Hepatocyte (in vitro differentiated cells): ENCODE results near the gene ARMC3. TPM values are rescaled to one million over a fixed set of nuclear protein-coding genes. Genes with fewer than 3 reads are reported as not detected.

Experiments
- DNase-seq: peaks from one replicate; pipeline ENCODE4 v3.0.0-alpha.2; 2016; ENCODE audit warnings: low spot score
- H2AFZ ChIP-seq: fragments of 200-600 bp; sonication (generic); 2 replicates; pipeline ENCODE4 v1.6.0; 2016; ENCODE audit warnings: antibody characterized with exemption, mild to moderate bottlenecking
- H3K27ac ChIP-seq: fragments of 200-600 bp; sonication (generic); 2 replicates; pipeline ENCODE4 v1.5.1; 2016; ENCODE audit warnings: mild to moderate bottlenecking
- H3K27me3 ChIP-seq: fragments of 200-600 bp; sonication (generic); 2 replicates; pipeline ENCODE4 v1.6.1; 2016
- H3K36me3 ChIP-seq: fragments of 200-600 bp; sonication (generic); replicated peaks from 2 replicates; pipeline ENCODE4 v1.5.1; 2016; ENCODE audit warnings: low read depth; ENCODE audit not compliant: insufficient read depth
- H3K4me1 ChIP-seq: fragments of 200-600 bp; sonication (generic); 2 replicates; pipeline ENCODE4 v1.5.1; 2016; ENCODE audit warnings: mild to moderate bottlenecking, moderate library complexity; ENCODE audit not compliant: insufficient read depth
- H3K4me2 ChIP-seq: fragments of 200-600 bp; sonication (generic); 2 replicates; pipeline ENCODE4 v1.6.0; 2016
- H3K4me3 ChIP-seq: fragments of 200-600 bp; sonication (generic); 2 replicates; pipeline ENCODE4 v1.5.1; 2016; ENCODE audit warnings: mild to moderate bottlenecking
- H3K79me2 ChIP-seq: fragments of 200-600 bp; sonication (generic); 2 replicates; pipeline ENCODE4 v1.6.0; 2017; ENCODE audit warnings: mild to moderate bottlenecking
- H3K9me2 ChIP-seq: fragments of 200-600 bp; sonication (generic); replicated peaks from 2 replicates; pipeline ENCODE4 v1.6.0; 2017; ENCODE audit warnings: mild to moderate bottlenecking; ENCODE audit not compliant: insufficient read depth
- H3K9me3 ChIP-seq: fragments of 200-600 bp; sonication (generic); 2 replicates; pipeline ENCODE4 v1.5.1; 2016; ENCODE audit warnings: low read depth, mild to moderate bottlenecking
- H4K20me1 ChIP-seq: fragments of 200-600 bp; sonication (generic); 2 replicates; pipeline ENCODE4 v1.6.0; 2016; ENCODE audit warnings: mild to moderate bottlenecking; ENCODE audit not compliant: insufficient read depth, poor library complexity, severe bottlenecking
- EZH2 ChIP-seq: fragments of 200-600 bp; sonication (generic); IDR thresholded peaks from 2 replicates; pipeline ENCODE4 v1.6.1; 2016; ENCODE audit warnings: antibody characterized with exemption, mild to moderate bottlenecking, borderline replicate concordance
- EZH2phosphoT487 ChIP-seq: fragments of 200-600 bp; sonication (generic); IDR thresholded peaks from one replicate; pipeline ENCODE4 v1.6.1; 2018; ENCODE audit warnings: antibody characterized with exemption, mild to moderate bottlenecking, low read depth, moderate library complexity; ENCODE audit not compliant: unreplicated experiment, severe bottlenecking
- WGBS: methylation state at CpG from one replicate; pipeline ENCODE4 v1.1.6; 2016; ENCODE audit warnings: low lambda C conversion rate; ENCODE audit errors: missing lambda C conversion rate; 5-methylcytosine and 5-hydroxymethylcytosine counted together
- polyA plus RNA-seq: library from polyadenylated mRNA; unstranded; fragments of >200 nt; fragmentation: Nextera tagmentation; extraction: Ambion mirVana; gene quantifications from 2 replicates; pipeline ENCODE4 v1.2.1, GENCODE V29; 2016
- total RNA-seq: library from RNA; depleted of rRNA; stranded (reverse); fragments of >200 nt; gene quantifications from 2 replicates; pipeline ENCODE4 v1.2.3, GENCODE V29; 2014
- TF ChIP-seq, protein P1 (sequence below): fragments of 200-600 bp; sonication (generic); IDR thresholded peaks from 2 replicates; pipeline ENCODE4 v1.5.1; 2016; ENCODE audit warnings: antibody characterized with exemption, mild to moderate bottlenecking; ENCODE audit not compliant: poor library complexity

The ARMC3 gene
- total and polyA plus RNA-seq, 2 experiments from 2014 or later, result not detected

DNA sequence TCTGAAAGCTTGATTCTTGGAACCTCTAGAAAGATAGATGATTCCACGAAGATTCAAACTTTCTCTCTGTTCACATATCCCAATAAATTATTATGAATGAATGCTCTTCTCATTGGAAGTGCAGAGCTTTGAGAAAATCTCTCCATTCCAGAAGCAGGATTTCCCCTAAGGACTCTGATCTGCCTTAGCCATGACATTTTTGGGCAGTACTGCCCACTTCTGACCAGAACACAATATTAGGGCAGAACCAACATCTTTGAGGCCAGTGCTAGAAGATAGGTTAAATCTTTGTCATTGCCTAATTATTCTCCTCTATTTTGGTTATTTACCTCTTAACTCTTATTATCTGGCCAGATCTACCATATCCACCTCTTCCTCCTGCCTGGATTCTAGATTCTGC is 49.9 kb downstream of the ARMC3 start:
- Histone ChIP-seq H3K27ac (no peak overlapping the region), H3K4me3 (no peak overlapping the region), H3K79me2 (no peaks in the 10 kb centered on the region), H3K36me3 (no peaks in the 10 kb centered on the region), H3K9me3 (no peaks in the 10 kb centered on the region), H3K4me1 (no peaks in the 10 kb centered on the region), H3K4me2 (no peak overlapping the region), H4K20me1 (no peaks in the 10 kb centered on the region), H3K9me2 (no peaks in the 10 kb centered on the region), H3K27me3 (no peaks in the 10 kb centered on the region), H2AFZ (no peak overlapping the region)
- TF ChIP-seq EZH2phosphoT487 (no peak), EZH2 (no peak)
- TF ChIP-seq, protein P1, sequence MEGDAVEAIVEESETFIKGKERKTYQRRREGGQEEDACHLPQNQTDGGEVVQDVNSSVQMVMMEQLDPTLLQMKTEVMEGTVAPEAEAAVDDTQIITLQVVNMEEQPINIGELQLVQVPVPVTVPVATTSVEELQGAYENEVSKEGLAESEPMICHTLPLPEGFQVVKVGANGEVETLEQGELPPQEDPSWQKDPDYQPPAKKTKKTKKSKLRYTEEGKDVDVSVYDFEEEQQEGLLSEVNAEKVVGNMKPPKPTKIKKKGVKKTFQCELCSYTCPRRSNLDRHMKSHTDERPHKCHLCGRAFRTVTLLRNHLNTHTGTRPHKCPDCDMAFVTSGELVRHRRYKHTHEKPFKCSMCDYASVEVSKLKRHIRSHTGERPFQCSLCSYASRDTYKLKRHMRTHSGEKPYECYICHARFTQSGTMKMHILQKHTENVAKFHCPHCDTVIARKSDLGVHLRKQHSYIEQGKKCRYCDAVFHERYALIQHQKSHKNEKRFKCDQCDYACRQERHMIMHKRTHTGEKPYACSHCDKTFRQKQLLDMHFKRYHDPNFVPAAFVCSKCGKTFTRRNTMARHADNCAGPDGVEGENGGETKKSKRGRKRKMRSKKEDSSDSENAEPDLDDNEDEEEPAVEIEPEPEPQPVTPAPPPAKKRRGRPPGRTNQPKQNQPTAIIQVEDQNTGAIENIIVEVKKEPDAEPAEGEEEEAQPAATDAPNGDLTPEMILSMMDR, result no peak
- WGBS, result 83% methylated on average over 1 of the region's 1 CpG
- DNase-seq, result no peak

DNA sequence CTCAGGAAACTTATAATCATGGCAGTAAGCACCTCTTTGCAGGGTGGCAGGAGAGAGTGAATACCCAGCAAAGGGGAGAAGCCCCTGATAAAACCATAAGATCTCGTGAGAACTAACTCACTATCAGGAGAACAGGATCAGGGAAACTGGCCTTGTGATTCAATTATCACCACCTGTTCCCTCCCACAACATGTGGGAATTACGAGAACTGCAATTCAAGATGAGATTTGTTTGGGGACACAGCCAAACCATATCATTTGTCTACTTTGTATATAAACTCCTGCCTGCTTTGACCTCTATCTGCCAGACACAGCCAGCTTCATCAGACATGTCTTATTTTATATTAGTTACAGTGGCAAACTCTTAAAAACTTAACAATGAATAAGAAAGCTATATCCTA is 50.4 kb downstream of the ARMC3 start:
- no peak for DNase-seq
- H3K4me2 ChIP-seq, result no peak overlapping the region
- TF ChIP-seq, protein P1, result no peak
- TF ChIP-seq EZH2, result no peak
- TF ChIP-seq EZH2phosphoT487, result no peak
- no peaks in the 10 kb centered on the region for H3K9me2 ChIP-seq
- no peak overlapping the region for H3K4me3 ChIP-seq
- H4K20me1 ChIP-seq, result no peaks in the 10 kb centered on the region
- H3K27me3 ChIP-seq, result no peaks in the 10 kb centered on the region
- no peak overlapping the region for H3K27ac ChIP-seq
- H3K4me1 ChIP-seq, result no peaks in the 10 kb centered on the region
- no peak overlapping the region for H2AFZ ChIP-seq
- no peaks in the 10 kb centered on the region for H3K79me2 ChIP-seq
- H3K36me3 ChIP-seq, result no peaks in the 10 kb centered on the region
- WGBS, result 63% methylated on average over 2 of the region's 2 CpGs
- no peaks in the 10 kb centered on the region for H3K9me3 ChIP-seq

DNA sequence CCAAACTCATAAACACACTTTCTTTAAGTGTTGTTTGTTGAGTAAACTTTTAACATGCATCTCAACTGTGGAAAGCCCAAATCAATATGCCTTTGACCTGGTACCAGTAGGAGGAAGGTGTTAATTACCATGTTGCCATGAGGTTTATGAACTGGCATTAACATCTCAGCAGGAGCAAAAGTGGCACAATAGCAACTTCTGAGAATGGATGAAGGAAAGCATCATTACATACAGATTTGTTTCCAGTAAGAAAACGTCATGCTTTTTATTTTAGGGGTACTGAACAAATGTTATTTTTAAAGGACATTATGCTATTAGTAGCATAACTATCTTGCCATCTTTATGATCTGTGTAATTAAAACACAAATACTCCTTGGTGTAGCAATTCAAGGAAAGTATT is 51.1 kb downstream of the ARMC3 start:
- DNase-seq, result no peak
- Histone ChIP-seq H3K79me2 (no peaks in the 10 kb centered on the region), H3K9me3 (no peaks in the 10 kb centered on the region), H3K4me2 (no peak overlapping the region), H3K4me1 (no peaks in the 10 kb centered on the region), H3K36me3 (no peaks in the 10 kb centered on the region), H3K27ac (no peak overlapping the region), H2AFZ (no peak overlapping the region), H3K4me3 (no peak overlapping the region), H4K20me1 (no peaks in the 10 kb centered on the region), H3K9me2 (no peaks in the 10 kb centered on the region), H3K27me3 (no peaks in the 10 kb centered on the region)
- 56% methylated on average over 1 of the region's 1 CpG for WGBS
- TF ChIP-seq EZH2, result no peak

DNA sequence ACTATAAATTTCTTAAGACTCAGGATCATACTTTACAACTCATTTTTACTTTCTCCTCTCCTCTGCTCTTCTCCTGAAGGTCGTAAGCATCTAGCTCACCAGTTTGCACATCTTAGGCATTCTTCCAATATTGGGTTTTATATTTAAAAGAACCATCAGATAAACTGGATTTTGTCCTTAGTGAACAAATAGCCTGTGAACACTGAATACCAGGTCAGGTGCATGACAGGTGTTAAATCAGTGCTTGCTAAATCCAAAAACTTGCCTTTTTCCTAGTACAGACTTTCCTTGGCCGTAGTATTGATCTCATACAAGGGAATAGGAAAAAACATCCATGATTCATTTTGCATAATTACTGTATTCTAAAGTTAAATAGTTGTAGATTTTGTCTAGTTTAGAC is 53.0 kb downstream of the ARMC3 start:
- Histone ChIP-seq H4K20me1 (no peaks in the 10 kb centered on the region), H3K36me3 (no peaks in the 10 kb centered on the region), H2AFZ (no peak overlapping the region), H3K4me1 (no peaks in the 10 kb centered on the region), H3K4me3 (no peak overlapping the region), H3K79me2 (no peaks in the 10 kb centered on the region), H3K27me3 (no peaks in the 10 kb centered on the region), H3K4me2 (no peak overlapping the region), H3K9me2 (no peaks in the 10 kb centered on the region), H3K27ac (no peak overlapping the region), H3K9me3 (no peaks in the 10 kb centered on the region)
- WGBS, result 97% methylated on average over 2 of the region's 2 CpGs
- DNase-seq, result no peak
- TF ChIP-seq EZH2phosphoT487 (no peak), EZH2 (no peak)
- TF ChIP-seq, protein P1, result no peak
